NOMO-1 treated with dmso at 0.1 percent for 144 hours (cell line): ENCODE data around the gene IL21R.

Source experiments
- DNase-seq: peaks from one replicate; lab custom pipeline; 2025; ENCODE audit not compliant: unreplicated experiment; lab: John Stamatoyannopoulos, UW

Gene IL21R

DNA sequence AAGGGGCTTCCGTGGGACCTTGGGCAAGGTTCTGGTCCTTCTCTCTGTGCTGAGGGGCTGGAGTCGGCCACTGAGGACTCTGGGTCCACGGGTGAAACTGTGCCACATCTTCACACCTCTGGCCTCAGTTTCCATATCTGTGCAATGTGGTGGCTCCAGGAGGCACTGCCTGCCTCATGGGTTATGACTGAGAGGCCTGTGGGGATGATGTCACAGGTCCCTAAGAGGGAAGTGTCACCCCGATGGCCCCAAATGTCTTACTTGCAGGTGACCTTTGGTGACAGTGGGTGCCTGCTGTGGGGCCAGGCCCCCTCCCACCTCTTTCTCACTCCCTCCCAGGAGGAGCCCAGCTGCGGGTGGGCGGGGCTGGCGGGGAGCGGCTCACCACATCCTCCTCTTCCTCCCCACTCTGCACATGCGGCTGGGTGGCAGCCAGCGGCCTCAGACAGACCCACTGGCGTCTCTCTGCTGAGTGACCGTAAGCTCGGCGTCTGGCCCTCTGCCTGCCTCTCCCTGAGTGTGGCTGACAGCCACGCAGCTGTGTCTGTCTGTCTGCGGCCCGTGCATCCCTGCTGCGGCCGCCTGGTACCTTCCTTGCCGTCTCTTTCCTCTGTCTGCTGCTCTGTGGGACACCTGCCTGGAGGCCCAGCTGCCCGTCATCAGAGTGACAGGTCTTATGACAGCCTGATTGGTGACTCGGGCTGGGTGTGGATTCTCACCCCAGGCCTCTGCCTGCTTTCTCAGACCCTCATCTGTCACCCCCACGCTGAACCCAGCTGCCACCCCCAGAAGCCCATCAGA is at the start of gene IL21R:
IL21R (plus strand) TSS at position 407 of the 801 bp plus-strand sequence. CDS start 27,898 bp downstream, outside the sequence.
- no peak for DNase-seq

DNA sequence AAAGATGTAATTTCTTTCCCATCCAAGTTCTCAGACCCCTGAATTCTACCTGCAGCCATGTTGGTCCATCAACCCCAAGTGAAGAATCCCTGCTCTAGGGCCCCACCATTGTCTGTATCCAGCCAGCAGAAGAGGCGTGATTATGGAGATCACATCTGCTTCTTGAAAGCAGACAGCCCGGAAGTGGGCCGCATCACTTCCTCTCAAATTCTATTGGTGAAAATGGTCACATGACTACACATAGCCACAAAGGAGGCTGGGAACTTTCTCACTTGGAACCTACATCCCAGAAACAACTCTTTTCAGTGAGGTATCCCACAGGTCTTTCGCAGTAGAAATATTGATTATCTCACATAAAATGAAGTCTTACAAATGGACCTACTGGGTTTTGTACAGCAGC is 48.1 kb upstream of the IL21R start:
- DNase-seq, result no peak

- DNase-seq, result no peak
These were observed 46.4 kb upstream of the IL21R start for GRCh38 chr16:27355610-27356009.

- no peak for DNase-seq
These were observed 45.2 kb upstream of the IL21R start for GRCh38 chr16:27356794-27357193.

- no peak for DNase-seq
These were observed 42.9 kb upstream of the IL21R start for GRCh38 chr16:27359051-27359450.

DNA sequence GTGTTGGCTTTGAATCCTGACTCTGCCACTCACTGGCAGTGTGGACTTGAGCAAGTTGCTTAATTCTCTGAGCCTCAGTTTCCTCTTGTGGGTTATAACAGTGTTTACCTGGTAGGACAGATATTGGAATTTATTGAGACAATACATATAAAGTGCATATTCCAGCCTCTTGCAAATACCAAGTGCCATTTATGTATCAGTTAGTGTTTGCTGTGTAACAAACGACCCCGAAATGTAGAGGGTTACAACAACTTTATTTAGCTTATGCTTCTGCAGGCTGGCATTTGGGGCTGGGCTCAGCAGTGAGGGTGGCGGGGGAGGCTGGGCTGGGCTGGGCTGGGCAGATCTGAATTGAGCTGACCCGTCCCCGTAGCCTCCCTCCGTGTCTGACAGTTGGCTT is 42.4 kb upstream of the IL21R start:
- DNase-seq, result no peak

DNA sequence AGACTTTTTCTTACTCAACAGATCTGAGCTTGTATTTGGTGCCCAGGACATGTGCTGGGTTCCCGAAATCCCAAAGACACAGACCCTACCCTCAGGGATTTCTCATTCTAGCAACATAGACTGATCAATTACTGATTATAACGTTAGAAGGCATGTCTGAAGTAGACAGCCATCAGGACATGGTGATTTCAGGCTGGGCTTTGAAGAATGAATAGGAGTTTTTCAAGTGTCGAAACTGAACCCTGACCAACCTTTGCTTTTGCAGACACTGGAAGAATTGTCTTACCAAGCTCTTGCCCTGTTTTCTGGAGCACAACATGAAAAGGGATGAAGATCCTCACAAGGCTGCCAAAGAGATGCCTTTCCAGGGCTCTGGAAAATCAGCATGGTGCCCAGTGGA is 40.0 kb upstream of the IL21R start:
- no peak for DNase-seq

DNA sequence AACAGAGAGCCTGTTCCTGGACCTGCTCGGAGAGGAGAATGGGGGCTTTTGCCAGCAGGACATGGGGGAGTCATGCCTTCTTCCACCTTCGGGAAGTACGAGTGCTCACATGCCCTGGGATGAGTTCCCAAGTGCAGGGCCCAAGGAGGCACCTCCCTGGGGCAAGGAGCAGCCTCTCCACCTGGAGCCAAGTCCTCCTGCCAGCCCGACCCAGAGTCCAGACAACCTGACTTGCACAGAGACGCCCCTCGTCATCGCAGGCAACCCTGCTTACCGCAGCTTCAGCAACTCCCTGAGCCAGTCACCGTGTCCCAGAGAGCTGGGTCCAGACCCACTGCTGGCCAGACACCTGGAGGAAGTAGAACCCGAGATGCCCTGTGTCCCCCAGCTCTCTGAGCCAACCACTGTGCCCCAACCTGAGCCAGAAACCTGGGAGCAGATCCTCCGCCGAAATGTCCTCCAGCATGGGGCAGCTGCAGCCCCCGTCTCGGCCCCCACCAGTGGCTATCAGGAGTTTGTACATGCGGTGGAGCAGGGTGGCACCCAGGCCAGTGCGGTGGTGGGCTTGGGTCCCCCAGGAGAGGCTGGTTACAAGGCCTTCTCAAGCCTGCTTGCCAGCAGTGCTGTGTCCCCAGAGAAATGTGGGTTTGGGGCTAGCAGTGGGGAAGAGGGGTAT is 39.3 kb upstream of the IL21R start:
- DNase-seq, result no peak

DNA sequence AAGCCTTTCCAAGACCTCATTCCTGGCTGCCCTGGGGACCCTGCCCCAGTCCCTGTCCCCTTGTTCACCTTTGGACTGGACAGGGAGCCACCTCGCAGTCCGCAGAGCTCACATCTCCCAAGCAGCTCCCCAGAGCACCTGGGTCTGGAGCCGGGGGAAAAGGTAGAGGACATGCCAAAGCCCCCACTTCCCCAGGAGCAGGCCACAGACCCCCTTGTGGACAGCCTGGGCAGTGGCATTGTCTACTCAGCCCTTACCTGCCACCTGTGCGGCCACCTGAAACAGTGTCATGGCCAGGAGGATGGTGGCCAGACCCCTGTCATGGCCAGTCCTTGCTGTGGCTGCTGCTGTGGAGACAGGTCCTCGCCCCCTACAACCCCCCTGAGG is 38.7 kb upstream of the IL21R start:
- no peak for DNase-seq

GRCh38 chr16:27363797-27364196 is 38.2 kb upstream of the IL21R start:
- no peak for DNase-seq

DNA sequence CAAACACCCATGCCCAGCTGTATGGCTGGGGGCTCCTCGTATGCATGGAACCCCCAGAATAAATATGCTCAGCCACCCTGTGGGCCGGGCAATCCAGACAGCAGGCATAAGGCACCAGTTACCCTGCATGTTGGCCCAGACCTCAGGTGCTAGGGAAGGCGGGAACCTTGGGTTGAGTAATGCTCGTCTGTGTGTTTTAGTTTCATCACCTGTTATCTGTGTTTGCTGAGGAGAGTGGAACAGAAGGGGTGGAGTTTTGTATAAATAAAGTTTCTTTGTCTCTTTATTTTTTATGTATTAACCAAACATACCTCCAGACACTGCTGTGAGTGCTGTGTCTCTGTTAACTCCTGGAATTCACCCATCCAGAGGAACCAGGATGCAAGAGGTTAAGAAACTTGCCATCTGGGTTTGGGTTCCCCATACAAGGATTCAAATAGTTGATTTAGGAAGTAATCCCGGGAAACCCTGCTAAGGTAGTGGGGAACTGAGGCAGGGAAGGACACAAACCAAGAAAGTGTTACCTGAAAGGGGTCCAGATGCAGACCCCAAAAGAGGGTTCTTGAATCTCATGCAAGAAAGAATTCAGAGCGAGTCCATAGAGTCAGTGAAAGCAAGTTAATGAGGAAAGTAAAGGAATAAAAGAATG is 37.4 kb upstream of the IL21R start:
- no peak for DNase-seq

- no peak for DNase-seq
These were observed 36.6 kb upstream of the IL21R start for GRCh38 chr16:27365142-27366089.

DNA sequence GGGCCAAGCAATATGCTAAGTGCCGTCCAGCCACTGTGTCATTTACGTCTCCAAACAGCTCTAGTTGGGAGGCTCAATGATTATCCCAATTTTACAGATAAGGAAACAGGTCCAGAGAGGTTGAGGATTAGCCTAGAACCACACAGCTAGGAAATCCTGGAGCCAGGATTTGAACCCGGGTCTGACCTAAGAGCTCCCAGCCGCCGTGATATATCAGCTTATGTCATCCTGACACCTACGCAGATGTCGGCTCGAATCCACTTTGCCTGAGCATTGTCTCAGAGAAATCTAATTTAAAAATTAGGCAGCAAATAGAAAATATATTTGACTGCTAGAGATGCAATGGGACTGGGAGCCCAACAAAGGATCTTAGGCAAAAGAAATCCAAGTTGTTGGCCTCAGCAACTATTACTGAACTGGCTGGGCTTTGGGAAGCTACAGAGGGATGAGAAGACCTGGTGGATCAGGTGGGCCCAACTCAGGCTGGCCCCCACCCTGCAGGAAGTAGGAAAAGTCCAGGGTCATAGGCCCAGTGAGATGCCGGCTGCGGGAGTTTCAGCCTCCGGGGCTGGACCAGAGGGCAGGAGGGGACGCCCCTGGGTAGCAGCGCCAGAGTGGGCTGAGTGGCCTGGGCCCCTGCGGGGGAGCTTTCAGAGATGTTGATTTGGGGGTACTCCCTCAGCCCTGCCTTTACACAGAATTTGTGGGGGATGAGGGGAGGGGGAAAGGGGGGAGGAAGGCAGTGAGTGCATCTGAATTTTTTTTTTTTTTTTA is 35.1 kb upstream of the IL21R start:
- no peak for DNase-seq

- peak; percentile 42 for DNase-seq
These were observed 34.3 kb upstream of the IL21R start for GRCh38 chr16:27367461-27368357.

GRCh38 chr16:27368358-27368722 is 33.6 kb upstream of the IL21R start:
- DNase-seq, result no peak

DNA sequence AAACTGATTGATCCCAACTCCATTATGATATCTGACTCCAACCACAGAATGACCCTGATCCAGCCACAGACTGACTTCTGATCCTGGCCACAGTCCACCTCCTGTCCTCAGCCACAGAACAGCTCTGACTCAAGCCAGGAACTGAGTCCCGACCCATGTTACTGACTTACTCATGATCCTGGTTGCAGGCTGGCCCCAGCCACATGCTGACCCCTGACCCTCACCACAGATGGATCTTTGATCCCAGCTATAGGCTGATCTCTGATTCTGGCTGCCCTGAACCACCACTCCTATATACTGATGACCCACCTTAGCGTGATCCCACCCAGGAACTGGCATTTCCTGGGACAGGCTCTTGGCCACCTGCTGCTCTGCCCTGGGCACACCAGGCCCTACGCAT is 32.2 kb upstream of the IL21R start:
- no peak for DNase-seq

DNA sequence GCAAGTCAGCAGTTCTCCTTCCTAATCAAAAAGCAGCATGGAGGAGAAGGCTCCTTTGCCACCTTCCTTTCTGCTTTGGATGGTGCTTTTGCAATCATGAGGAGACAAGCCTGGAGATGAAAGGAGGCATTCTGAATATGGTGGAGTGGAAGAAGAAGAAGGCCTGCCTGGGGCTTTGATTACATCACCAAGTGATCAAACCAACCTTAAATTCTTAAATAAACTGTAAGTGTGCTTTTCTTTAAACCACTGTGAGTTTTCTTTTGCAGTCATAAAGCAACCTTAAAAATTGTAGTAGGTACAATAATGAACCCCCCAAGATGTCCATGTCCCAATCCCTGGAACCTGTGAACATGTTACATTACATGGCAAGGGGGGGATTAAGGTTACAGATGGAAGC is 31.7 kb upstream of the IL21R start:
- no peak for DNase-seq

DNA sequence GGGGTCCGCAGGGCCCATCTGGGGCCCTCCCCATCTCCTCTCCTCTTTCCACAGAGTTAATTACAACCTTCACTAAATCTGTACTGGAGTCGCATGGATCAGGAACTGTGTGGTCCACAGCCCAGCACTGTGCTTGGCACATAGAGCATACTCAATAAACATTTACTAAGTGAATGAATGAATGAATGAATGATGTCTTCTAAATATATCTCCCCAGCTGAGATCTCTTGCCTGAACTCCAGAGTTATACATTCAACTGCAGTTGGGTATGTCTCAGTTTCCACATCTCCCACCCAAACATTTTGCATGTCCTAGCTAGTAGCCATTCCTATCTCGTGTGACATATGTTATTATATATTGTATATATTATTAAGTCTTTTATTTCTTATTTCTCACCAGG is 28.7 kb upstream of the IL21R start:
- DNase-seq, result no peak

- peak; percentile 39 for DNase-seq
These were observed 27.7 kb upstream of the IL21R start for GRCh38 chr16:27374221-27374803.
